SJCRH30 (cell line): Measurements from ENCODE around the gene METAP1D. TPM values are rescaled to one million over a fixed set of nuclear protein-coding genes. Genes with fewer than 3 reads are reported as not detected.

ENCODE experiments used
- DNase-seq, 2 experiments: peaks; one replicate each; pipeline ENCODE4 v3.0.0-alpha.2; 2015 to 2020
- H3K27ac ChIP-seq: fragments of 250-450 bp; sonication (Bioruptor Pico); 2 replicates; pipeline ENCODE4 v1.5.1; 2020; ENCODE audit warnings: mild to moderate bottlenecking, moderate library complexity
- H3K27me3 ChIP-seq: fragments of 250-450 bp; sonication (Bioruptor Pico); 2 replicates; pipeline ENCODE4 v1.5.1; 2020; ENCODE audit warnings: mild to moderate bottlenecking, moderate library complexity
- H3K36me3 ChIP-seq: fragments of 250-450 bp; sonication (Bioruptor Pico); 2 replicates; pipeline ENCODE4 v1.5.1; 2020; ENCODE audit warnings: mild to moderate bottlenecking, moderate library complexity
- H3K4me1 ChIP-seq: fragments of 250-450 bp; sonication (Bioruptor Pico); 2 replicates; pipeline ENCODE4 v1.5.1; 2020; ENCODE audit warnings: mild to moderate bottlenecking, moderate library complexity
- H3K4me3 ChIP-seq: fragments of 250-450 bp; sonication (Bioruptor Pico); 2 replicates; pipeline ENCODE4 v1.5.1; 2020; ENCODE audit warnings: mild to moderate bottlenecking, moderate library complexity
- H3K9me3 ChIP-seq: fragments of 250-450 bp; sonication (Bioruptor Pico); replicated peaks from 2 replicates; pipeline ENCODE4 v1.5.1; 2020; ENCODE audit warnings: mild to moderate bottlenecking, moderate library complexity
- total RNA-seq: library from RNA; depleted of rRNA; stranded (reverse); fragments of >200 nt; shearing (Covaris generic); gene quantifications from 2 replicates; pipeline ENCODE4 v1.2.3, GENCODE V29; 2014

METAP1D gene
- total RNA-seq, 1 experiment from 2014 or later, result 6.0 TPM

GRCh38 chr2:172100935-172101820 is 101.4 kb downstream of the METAP1D start:
- Histone ChIP-seq H3K27me3 (no peaks in the 10 kb centered on the region), H3K36me3 (no peaks in the 10 kb centered on the region), H3K4me1 (no peaks in the 10 kb centered on the region), H3K9me3 (no peaks in the 10 kb centered on the region), H3K27ac (no peak overlapping the region), H3K4me3 (peak overlapping the region; percentile 68)
- no peak for DNase-seq

GRCh38 chr2:172101821-172102390 is 102.2 kb downstream of the METAP1D start:
- Histone ChIP-seq H3K4me3 (peak overlapping the region; percentile 68), H3K36me3 (no peaks in the 10 kb centered on the region), H3K4me1 (no peaks in the 10 kb centered on the region), H3K9me3 (no peaks in the 10 kb centered on the region), H3K27me3 (no peaks in the 10 kb centered on the region), H3K27ac (peak overlapping the region; percentile 18)
- no peak for DNase-seq

- peak within 1 kb of the TSS; percentile 68 for H3K4me3 ChIP-seq
- H3K36me3 ChIP-seq, result no peaks in the 10 kb centered on the region
- DNase-seq, result peak; percentile 93 to 96
- H3K4me1 ChIP-seq, result no peaks in the 10 kb centered on the region
- H3K27ac ChIP-seq, result peak within 1 kb of the TSS; percentile 18
- no peaks in the 10 kb centered on the region for H3K9me3 ChIP-seq
- H3K27me3 ChIP-seq, result no peaks in the 10 kb centered on the region
Measured at GRCh38 chr2:172102391-172103359, 102.9 kb downstream of the METAP1D start, which contains the start of gene DLX2. Gene DLX2, minus strand, starts transcription at chr2:172102900. Its CDS starts 362 bp downstream, at chr2:172102538.

- Histone ChIP-seq H3K27me3 (no peaks in the 10 kb centered on the region), H3K4me1 (no peaks in the 10 kb centered on the region), H3K27ac (no peak overlapping the region), H3K4me3 (peak overlapping the region; percentile 68), H3K36me3 (no peaks in the 10 kb centered on the region), H3K9me3 (no peaks in the 10 kb centered on the region)
- peak; percentile 87 to 93 for DNase-seq
Measured at GRCh38 chr2:172103471-172104272, 103.9 kb downstream of the METAP1D start.

- no peak overlapping the region for H3K27ac ChIP-seq
- H3K4me1 ChIP-seq, result no peaks in the 10 kb centered on the region
- H3K9me3 ChIP-seq, result no peaks in the 10 kb centered on the region
- no peaks in the 10 kb centered on the region for H3K36me3 ChIP-seq
- H3K4me3 ChIP-seq, result no peak overlapping the region
- no peaks in the 10 kb centered on the region for H3K27me3 ChIP-seq
- no peak for DNase-seq
Measured at GRCh38 chr2:172105471-172106107, 105.8 kb downstream of the METAP1D start.

- Histone ChIP-seq H3K27me3 (no peaks in the 10 kb centered on the region), H3K27ac (no peak overlapping the region), H3K4me1 (no peaks in the 10 kb centered on the region), H3K4me3 (peak overlapping the region; percentile 42), H3K9me3 (no peaks in the 10 kb centered on the region), H3K36me3 (no peaks in the 10 kb centered on the region)
- DNase-seq, result peak; percentile 35 to 45
Measured at GRCh38 chr2:172106108-172106961, 106.6 kb downstream of the METAP1D start.

- H3K36me3 ChIP-seq, result no peaks in the 10 kb centered on the region
- no peak overlapping the region for H3K27ac ChIP-seq
- no peaks in the 10 kb centered on the region for H3K4me1 ChIP-seq
- H3K4me3 ChIP-seq, result no peak overlapping the region
- no peak for DNase-seq
- H3K9me3 ChIP-seq, result no peaks in the 10 kb centered on the region
- H3K27me3 ChIP-seq, result no peaks in the 10 kb centered on the region
Measured at GRCh38 chr2:172107690-172108586, 108.2 kb downstream of the METAP1D start.

GRCh38 chr2:172108587-172108930 is 108.8 kb downstream of the METAP1D start:
- H3K4me1 ChIP-seq, result no peaks in the 10 kb centered on the region
- DNase-seq, result no peak
- no peaks in the 10 kb centered on the region for H3K36me3 ChIP-seq
- H3K27ac ChIP-seq, result no peak overlapping the region
- H3K27me3 ChIP-seq, result no peaks in the 10 kb centered on the region
- no peak overlapping the region for H3K4me3 ChIP-seq
- H3K9me3 ChIP-seq, result no peaks in the 10 kb centered on the region

GRCh38 chr2:172109256-172109987 is 109.7 kb downstream of the METAP1D start:
- Histone ChIP-seq H3K27ac (no peak overlapping the region), H3K4me1 (no peaks in the 10 kb centered on the region)

GRCh38 chr2:172109988-172110811 is 110.4 kb downstream of the METAP1D start:
- H3K4me3 ChIP-seq, result no peak overlapping the region
- no peaks in the 10 kb centered on the region for H3K9me3 ChIP-seq
- no peak for DNase-seq
- no peaks in the 10 kb centered on the region for H3K27me3 ChIP-seq
- no peaks in the 10 kb centered on the region for H3K36me3 ChIP-seq
- no peak overlapping the region for H3K27ac ChIP-seq
- no peaks in the 10 kb centered on the region for H3K4me1 ChIP-seq

More at GRCh38 chr2:172109256-172109987, 109.7 kb downstream of the METAP1D start:
- Histone ChIP-seq H3K9me3 (no peaks in the 10 kb centered on the region), H3K4me3 (no peak overlapping the region), H3K36me3 (no peaks in the 10 kb centered on the region), H3K27me3 (no peaks in the 10 kb centered on the region)
- no peak for DNase-seq

- H3K9me3 ChIP-seq, result no peaks in the 10 kb centered on the region
- no peak overlapping the region for H3K27ac ChIP-seq
- H3K4me1 ChIP-seq, result no peaks in the 10 kb centered on the region
- peak in 1 of 2 experiments; percentile 65 for DNase-seq
- H3K4me3 ChIP-seq, result no peak overlapping the region
- H3K27me3 ChIP-seq, result no peaks in the 10 kb centered on the region
- no peaks in the 10 kb centered on the region for H3K36me3 ChIP-seq
Measured at GRCh38 chr2:172113617-172114016, 113.9 kb downstream of the METAP1D start.
